NCI-H69 (cell line): ENCODE measurements around the gene RNF167.
A peak's percentile ranks its signal among the peaks of the same experiment; 100 is the strongest.

Source experiments
- DNase-seq: peaks from one replicate; lab custom pipeline; 2025; lab: John Stamatoyannopoulos, UW

The RNF167 gene

GRCh38 chr17:4939796-4940554 is at the start of gene RNF167, which contains the start of gene SLC25A11:
Gene RNF167 (plus strand): TSS chr17:4940268. CDS start chr17:4940910, 642 bp downstream.
Gene SLC25A11 (minus strand): TSS chr17:4940046. CDS start chr17:4939910, 136 bp downstream.
- peak; percentile 97 for DNase-seq

DNA sequence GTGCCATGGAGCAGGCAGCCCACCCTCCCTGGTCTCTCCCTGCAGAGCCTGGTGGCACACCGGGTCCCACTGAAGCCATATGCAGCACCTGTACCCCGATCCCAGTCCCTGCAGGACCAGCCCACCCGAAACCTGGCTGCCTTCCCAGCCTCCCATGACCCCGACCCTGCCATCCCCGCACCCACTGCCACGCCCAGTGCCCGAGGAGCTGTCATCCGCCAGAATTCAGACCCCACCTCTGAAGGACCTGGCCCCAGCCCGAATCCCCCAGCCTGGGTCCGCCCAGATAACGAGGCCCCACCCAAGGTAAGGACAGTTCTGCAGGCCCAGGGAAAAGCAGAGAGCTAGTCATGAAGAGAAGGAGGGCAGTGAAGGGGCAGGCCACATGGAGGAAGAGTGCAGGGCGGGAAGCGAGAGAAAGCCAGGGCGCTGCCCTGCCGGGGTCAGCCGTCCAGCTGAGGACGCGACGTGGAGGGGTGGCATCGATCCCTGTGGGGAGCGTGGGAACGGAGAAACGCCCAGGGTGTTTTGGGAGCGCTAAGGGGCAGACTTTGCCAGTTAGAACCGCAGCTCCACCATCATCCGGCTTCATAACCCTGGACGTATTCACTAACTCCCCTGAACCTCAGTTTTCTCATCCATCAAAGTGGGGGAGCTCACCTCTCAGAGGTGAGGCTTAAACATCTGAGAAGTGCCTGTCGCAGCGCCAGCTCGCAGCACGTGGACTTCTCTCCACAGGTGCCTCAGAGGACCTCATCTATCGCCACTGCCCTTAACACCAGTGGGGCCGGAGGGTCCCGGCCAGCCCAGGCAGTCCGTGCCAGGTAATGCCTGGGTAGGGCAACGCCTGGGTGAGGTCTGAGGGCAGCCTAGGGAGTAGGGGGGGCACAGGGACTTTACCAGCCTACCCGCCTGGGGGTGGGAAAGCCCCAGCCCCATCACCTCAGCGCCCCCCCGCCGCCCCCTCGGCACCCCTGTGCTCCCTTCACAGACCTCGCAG is 48.4 kb upstream of the RNF167 start:
- no peak for DNase-seq

- DNase-seq, result no peak
These were observed 47.4 kb upstream of the RNF167 start for GRCh38 chr17:4892499-4893221.

- DNase-seq, result no peak
These were observed 46.8 kb upstream of the RNF167 start for GRCh38 chr17:4893272-4893671.

DNA sequence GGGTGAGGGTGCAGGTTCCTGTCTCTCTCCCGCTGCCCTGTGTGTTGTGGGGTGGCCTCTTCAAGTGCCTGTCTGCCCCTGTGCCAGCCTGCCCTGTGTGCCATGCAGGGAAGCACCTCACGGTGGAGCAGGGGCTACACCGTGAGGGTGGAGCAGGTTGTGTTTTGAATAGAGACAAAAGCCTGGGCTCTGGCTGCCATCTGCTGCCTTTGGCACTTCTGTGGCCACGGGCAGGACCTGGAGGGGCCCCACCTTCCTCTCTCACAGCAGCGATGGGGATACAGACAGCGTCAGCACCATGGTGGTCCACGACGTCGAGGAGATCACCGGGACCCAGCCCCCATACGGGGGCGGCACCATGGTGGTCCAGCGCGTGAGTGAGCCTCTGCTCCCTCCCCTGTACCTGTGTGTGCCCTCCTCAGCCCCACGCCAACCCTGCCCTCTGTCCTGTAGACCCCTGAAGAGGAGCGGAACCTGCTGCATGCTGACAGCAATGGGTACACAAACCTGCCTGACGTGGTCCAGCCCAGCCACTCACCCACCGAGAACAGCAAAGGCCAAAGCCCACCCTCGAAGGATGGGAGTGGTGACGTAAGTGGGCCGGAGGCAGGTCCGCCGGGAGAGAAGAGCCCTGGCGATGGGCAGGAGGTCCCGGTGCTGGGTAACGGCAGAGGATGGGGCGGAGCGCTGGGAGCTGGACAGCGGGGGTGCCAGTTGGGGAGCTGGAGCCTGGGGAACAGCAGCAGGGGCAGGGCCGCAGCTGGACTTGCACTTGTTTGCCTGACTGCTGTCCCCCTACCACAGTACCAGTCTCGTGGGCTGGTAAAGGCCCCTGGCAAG is 46.1 kb upstream of the RNF167 start:
- no peak for DNase-seq

DNA sequence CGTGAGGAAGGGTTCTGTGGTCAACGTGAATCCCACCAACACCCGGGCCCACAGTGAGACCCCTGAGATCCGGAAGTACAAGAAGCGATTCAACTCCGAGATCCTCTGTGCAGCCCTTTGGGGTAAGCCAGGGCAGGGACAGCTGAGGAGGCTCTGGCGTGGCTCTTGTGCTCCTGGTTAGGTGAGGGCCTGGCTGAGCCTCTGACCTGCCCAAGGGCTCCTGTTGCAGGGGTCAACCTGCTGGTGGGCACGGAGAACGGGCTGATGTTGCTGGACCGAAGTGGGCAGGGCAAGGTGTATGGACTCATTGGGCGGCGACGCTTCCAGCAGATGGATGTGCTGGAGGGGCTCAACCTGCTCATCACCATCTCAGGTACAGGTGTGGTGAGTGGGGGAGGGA is 44.9 kb upstream of the RNF167 start:
- DNase-seq, result no peak

DNA sequence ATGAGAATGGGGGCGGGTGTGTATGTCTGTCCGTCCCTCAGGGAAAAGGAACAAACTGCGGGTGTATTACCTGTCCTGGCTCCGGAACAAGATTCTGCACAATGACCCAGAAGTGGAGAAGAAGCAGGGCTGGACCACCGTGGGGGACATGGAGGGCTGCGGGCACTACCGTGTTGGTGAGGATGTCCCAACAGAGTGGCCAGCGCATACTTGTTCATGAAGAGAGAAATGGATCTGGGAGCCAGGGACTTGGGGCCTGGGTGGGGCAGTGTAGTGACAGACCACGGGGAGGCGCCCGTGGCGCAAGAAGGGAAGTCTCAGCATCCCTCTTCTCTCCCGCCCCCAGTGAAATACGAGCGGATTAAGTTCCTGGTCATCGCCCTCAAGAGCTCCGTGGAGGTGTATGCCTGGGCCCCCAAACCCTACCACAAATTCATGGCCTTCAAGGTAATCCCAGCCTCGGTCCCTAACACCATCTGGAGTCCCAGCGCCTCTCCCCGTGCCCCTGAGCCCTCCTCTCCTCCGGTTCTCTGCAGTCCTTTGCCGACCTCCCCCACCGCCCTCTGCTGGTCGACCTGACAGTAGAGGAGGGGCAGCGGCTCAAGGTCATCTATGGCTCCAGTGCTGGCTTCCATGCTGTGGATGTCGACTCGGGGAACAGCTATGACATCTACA is 44.3 kb upstream of the RNF167 start:
- no peak for DNase-seq

DNA sequence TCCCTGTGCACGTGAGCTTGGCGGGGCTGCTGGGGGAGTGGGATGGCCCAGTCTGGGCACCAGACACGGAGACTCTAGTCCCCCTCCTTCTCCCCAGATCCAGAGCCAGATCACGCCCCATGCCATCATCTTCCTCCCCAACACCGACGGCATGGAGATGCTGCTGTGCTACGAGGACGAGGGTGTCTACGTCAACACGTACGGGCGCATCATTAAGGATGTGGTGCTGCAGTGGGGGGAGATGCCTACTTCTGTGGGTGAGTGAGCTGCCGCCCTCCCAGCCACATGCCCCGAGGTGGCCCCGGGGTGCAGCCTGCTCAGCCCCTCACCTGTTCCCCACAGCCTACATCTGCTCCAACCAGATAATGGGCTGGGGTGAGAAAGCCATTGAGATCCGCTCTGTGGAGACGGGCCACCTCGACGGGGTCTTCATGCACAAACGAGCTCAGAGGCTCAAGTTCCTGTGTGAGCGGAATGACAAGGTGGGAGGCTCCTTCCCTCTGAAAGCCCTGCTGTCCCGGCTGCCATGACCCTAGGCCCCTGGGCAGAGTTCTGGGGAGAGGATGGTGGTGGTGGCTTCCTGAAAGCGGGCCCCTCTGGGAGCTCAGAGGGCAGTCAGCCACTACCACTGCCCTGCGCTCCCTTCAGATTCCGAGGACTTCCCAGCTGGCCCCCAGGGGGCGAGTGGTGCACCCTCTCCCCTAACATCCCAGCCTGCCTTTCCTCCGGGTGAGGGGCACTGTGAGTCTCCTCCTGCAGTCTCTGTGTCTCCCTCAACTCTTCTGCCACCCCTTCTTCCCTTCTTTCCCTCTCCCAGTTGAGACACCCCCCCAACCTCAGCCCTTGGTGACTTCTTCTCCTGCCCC is 43.5 kb upstream of the RNF167 start:
- DNase-seq, result no peak

GRCh38 chr17:4897198-4897687 is 42.8 kb upstream of the RNF167 start:
- DNase-seq, result no peak

GRCh38 chr17:4897785-4898184 is 42.3 kb upstream of the RNF167 start:
- DNase-seq, result no peak

DNA sequence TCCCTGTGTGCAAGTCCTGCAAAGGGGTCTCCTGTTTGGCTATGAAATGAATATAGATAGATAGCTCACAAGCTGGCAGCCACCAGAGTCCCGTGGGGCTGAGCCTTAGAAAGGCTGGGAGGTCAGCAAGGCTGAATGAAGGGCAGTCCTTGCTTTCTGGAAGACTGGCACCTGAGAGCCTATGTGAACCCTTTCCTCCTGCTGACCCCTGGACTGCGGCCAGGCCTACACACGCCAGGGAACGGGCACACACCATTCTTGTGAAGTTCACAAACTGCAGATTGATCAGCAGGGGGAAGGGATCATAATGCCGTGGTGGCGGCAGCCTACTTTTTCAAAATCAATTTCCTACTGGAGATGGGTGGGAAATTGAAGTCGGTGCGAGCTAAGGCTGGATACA is 41.7 kb upstream of the RNF167 start:
- DNase-seq, result no peak

GRCh38 chr17:4898927-4899326 is 41.1 kb upstream of the RNF167 start:
- DNase-seq, result no peak

GRCh38 chr17:4899341-4900230 is 40.5 kb upstream of the RNF167 start, which contains the start of gene C17orf107:
Gene C17orf107 (plus strand): TSS chr17:4899536. CDS start chr17:4899763, 227 bp downstream.
- peak; percentile 15 for DNase-seq

- no peak for DNase-seq
These were observed 39.6 kb upstream of the RNF167 start for GRCh38 chr17:4900231-4901107.

DNA sequence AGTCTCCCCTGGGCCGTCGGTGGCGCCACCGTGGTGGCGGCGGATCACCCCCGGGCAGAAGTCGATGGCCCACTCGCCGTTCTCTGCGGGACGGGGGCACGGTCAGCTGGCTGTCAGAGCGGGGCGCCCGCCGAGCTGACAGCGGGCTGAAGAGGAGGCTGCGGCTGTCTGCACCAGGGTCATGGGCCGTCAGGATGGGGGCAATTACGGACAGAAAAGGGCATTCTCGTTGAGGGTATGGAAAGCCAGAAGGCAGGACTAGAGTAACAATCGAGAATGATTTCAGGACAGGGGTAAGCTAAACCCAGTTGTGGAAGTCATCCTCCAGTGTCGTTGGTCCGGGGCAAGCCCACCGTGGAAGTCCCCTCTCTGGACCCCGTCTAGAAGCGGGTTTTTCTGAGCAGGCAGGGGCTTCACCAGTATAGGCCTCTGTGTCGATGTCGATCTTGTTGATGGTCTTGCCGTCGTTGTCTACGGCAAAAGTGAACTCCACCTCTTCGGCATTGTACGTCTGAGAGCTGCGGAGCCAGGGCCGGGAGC is 38.9 kb upstream of the RNF167 start:
- DNase-seq, result no peak

- no peak for DNase-seq
These were observed 38.3 kb upstream of the RNF167 start for GRCh38 chr17:4901648-4902344.
